ENCODE results near the gene GCAT. TPM values are rescaled to one million over a fixed set of nuclear protein-coding genes. Genes with fewer than 3 reads are reported as not detected.

Gene GCAT
- total RNA-seq, 2 experiments from 2014 or later: 9.8 to 10.1 TPM

DNA sequence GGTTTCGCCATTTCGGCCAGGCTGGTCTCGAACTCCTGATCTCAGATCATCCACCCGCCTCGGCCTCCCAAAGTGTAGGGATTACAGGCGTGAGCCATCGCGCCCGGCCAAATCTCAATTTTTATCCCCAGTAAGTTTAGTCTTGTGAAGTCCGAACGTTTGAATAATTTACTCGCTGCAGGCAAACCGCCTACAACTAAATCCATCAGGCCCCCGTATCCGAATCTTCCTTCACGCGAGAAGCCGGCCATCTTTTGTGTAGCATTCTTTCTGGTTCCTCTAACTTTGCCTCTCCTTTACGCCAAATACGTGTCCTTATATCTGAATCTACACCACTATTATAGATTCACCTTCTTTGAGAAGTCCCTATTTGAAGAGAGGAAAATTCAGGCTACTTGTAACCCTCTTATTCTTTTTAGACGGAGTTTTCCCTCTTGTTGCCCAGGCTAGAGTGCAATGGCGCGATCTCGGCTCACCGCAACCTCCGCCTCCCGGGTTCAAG, 40.9 kb downstream of the GCAT start:
- peaks cover 16% of the 10 kb centered on the region for H3K36me3 Mint-ChIP-seq
- POLR2A ChIA-PET: interaction anchor here (1.1 kb wide), 1 partner anchor 24 kb away, joined by 3 read pairs; no protein-coding TSS in a partner anchor
- H3K9me3 Mint-ChIP-seq: no peaks in the 10 kb centered on the region
- H3K4me1 Mint-ChIP-seq: peaks cover 26% of the 10 kb centered on the region
- ATAC-seq (ENCODE audit: low read depth) (no peak), DNase-seq (no peak)
- peak overlapping the region; percentile 95 for H3K27ac Mint-ChIP-seq
- H3K4me3 Mint-ChIP-seq: peak overlapping the region; percentile 93
- H3K27me3 Mint-ChIP-seq: no peaks in the 10 kb centered on the region

DNA sequence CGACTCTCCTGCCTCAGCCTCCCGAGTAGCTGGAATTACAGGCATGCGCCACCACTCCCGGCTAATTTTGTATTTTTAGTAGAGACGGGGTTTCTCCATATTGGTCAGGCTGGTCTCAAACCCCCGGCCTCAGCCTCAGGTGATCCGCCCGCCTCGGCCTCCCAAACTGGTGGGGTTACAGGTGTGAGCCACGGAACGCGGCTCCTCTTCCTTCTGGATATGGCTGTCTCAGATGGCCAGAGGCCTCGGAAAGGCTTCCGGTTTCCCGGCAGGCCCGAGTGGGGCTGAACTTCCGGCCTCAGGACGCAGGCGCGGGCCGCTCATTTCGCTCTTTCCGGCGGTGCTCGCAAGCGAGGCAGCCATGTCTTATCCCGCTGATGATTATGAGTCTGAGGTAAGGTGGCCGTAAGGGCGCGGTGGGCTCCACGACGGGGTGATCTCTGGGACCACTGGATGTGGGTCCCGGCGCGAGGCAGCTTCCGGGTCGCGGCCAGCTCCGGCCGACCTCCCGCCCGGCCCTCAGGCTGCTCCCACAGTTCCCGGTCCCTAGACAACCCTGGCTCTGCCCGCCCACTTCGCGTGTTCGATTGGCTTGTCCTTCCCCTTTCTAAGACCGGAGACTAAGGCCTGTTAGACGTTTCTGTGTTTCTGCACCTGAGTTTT, 41.5 kb downstream of the GCAT start, which contains the start of gene EIF3L:
EIF3L (plus strand) TSS at position 331 of the 663 bp plus-strand sequence; CDS start at position 362, 31 bp downstream.
- Mint-ChIP-seq H3K27me3 (no peaks in the 10 kb centered on the region), H3K4me3 (peak within 1 kb of the TSS; percentile 93), H3K4me1 (peaks cover 30% of the 10 kb centered on the region), H3K27ac (peak within 1 kb of the TSS; percentile 95), H3K36me3 (peaks cover 21% of the 10 kb centered on the region), H3K9me3 (no peaks in the 10 kb centered on the region)
- POLR2A ChIA-PET: interaction anchor here (1.1 kb wide), 1 partner anchor 25 kb away, joined by 3 read pairs; no protein-coding TSS in a partner anchor
- ATAC-seq (ENCODE audit: low read depth): peak; percentile 73
- peak; percentile 88 for DNase-seq

DNA sequence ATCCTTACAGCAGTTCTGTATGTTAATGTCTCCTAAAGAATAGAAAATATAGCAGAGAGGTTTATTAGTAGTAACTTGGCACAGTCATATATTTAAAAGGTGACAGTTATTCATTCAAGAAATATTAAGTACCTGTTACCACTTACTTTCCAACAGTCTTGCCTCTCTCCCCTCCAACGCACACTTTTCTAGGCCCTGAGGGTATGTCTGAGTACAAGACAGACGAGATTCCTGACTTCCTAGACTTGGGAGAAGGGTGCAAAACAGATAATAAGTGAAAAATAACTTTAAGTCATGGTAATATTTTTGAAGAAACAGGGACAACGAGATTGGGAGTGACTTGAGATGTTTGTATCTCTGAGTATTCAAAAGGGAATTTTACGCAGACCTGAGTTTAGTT, 43.1 kb downstream of the GCAT start:
- POLR2A ChIA-PET: no interaction called here
- Mint-ChIP-seq H3K9me3 (no peaks in the 10 kb centered on the region), H3K4me3 (peak overlapping the region; percentile 93), H3K27ac (no peak overlapping the region), H3K36me3 (peaks cover 26% of the 10 kb centered on the region), H3K4me1 (peaks cover 30% of the 10 kb centered on the region), H3K27me3 (no peaks in the 10 kb centered on the region)
- ATAC-seq (ENCODE audit: low read depth) (no peak), DNase-seq (no peak)

- H3K4me3 Mint-ChIP-seq: no peak overlapping the region
- H3K27ac Mint-ChIP-seq: no peak overlapping the region
- H3K4me1 Mint-ChIP-seq: peaks cover 28% of the 10 kb centered on the region
Measured at GRCh38 chr22:37852418-37852817, 44.7 kb downstream of the GCAT start.

GRCh38 chr22:37854946-37855345, 47.2 kb downstream of the GCAT start:
- Mint-ChIP-seq H3K4me3 (no peak overlapping the region), H3K9me3 (no peaks in the 10 kb centered on the region), H3K4me1 (peaks cover 21% of the 10 kb centered on the region), H3K36me3 (peaks cover 29% of the 10 kb centered on the region), H3K27me3 (no peaks in the 10 kb centered on the region), H3K27ac (no peak overlapping the region)
- POLR2A ChIA-PET: interaction anchor here (0.7 kb wide), 1 partner anchor 27 kb away, joined by 3 read pairs; no protein-coding TSS in a partner anchor
- ATAC-seq (ENCODE audit: low read depth): no peak
- DNase-seq: no peak

More at GRCh38 chr22:37852418-37852817, 44.7 kb downstream of the GCAT start:
- H3K9me3 Mint-ChIP-seq: no peaks in the 10 kb centered on the region
- peaks cover 31% of the 10 kb centered on the region for H3K36me3 Mint-ChIP-seq
- POLR2A ChIA-PET: interaction anchor here (1.0 to 1.2 kb wide), 3 partner anchors 8 to 188 kb away, joined by 3 to 6 read pairs (median 3); partner anchors contain the start of gene ANKRD54
- H3K27me3 Mint-ChIP-seq: no peaks in the 10 kb centered on the region
- ATAC-seq (ENCODE audit: low read depth): no peak
- no peak for DNase-seq

DNA sequence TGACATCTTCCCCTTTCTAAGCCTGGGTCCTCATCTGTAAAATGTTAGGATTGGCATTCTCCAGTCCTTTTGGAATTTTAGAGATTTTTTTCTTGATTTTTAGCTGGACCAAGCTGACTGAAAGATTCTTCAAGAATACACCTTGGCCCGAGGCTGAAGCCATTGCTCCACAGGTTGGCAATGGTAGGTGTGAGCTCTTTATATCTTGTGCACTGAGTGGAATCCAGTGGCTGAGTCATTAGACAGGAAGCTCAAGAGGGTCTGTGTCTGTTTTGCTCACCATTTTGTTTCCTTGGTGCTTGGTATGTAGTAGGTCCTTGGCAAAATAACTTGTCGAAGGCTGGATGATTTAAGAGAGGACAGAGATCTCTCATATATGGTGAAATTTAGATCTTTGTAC, 47.7 kb downstream of the GCAT start:
- Mint-ChIP-seq H3K27ac (no peak overlapping the region), H3K4me1 (peaks cover 19% of the 10 kb centered on the region), H3K4me3 (no peak overlapping the region), H3K36me3 (peaks cover 29% of the 10 kb centered on the region), H3K27me3 (no peaks in the 10 kb centered on the region), H3K9me3 (no peaks in the 10 kb centered on the region)
- no peak for DNase-seq
- no peak for ATAC-seq (ENCODE audit: low read depth)
- POLR2A ChIA-PET: no interaction called here

- Mint-ChIP-seq H3K27ac (no peak overlapping the region), H3K9me3 (no peaks in the 10 kb centered on the region), H3K4me1 (peaks cover 4% of the 10 kb centered on the region), H3K27me3 (no peaks in the 10 kb centered on the region), H3K36me3 (peaks cover 24% of the 10 kb centered on the region), H3K4me3 (no peak overlapping the region)
- ATAC-seq (ENCODE audit: low read depth): no peak
- no peak for DNase-seq
- POLR2A ChIA-PET: interaction anchor here (0.9 to 1.5 kb wide), 2 partner anchors 9 to 51 kb away, joined by 3 to 4 read pairs; no protein-coding TSS in a partner anchor
Measured at GRCh38 chr22:37860796-37861421, 53.2 kb downstream of the GCAT start.

- no peak overlapping the region for H3K4me3 Mint-ChIP-seq
- H3K4me1 Mint-ChIP-seq: peaks cover 4% of the 10 kb centered on the region
- H3K27me3 Mint-ChIP-seq: no peaks in the 10 kb centered on the region
- no peak for ATAC-seq (ENCODE audit: low read depth)
- no peaks in the 10 kb centered on the region for H3K9me3 Mint-ChIP-seq
- peaks cover 19% of the 10 kb centered on the region for H3K36me3 Mint-ChIP-seq
- POLR2A ChIA-PET: interaction anchor here (0.6 to 1.9 kb wide), 10 partner anchors 9 to 212 kb away, joined by 3 to 6 read pairs (median 3); partner anchors contain the start of gene ANKRD54
- no peak overlapping the region for H3K27ac Mint-ChIP-seq
- DNase-seq: no peak
Measured at GRCh38 chr22:37862570-37863325, 55.0 kb downstream of the GCAT start.

GRCh38 chr22:37865510-37865909, 57.8 kb downstream of the GCAT start:
- POLR2A ChIA-PET: no interaction called here

More at GRCh38 chr22:37865510-37865909, 57.8 kb downstream of the GCAT start:
- Mint-ChIP-seq H3K4me1 (peaks cover 2% of the 10 kb centered on the region), H3K27ac (no peak overlapping the region), H3K36me3 (peaks cover 22% of the 10 kb centered on the region), H3K27me3 (no peaks in the 10 kb centered on the region), H3K4me3 (no peak overlapping the region), H3K9me3 (no peaks in the 10 kb centered on the region)
- ATAC-seq (ENCODE audit: low read depth) (no peak), DNase-seq (no peak)

Small RNAs within 50 kb of the gene (microRNA-seq; reads per million reads assigned to microRNA genes)
- not detected for gene MIR659

Other genes starting within 250 kb of the GCAT start
- gene CDC42EP1, start 247.5 kb upstream of the GCAT start, total RNA-seq: under 1 TPM in 1 of 2 experiments, not detected in 1; 0.31 TPM
- not detected for gene LGALS2, start 227.8 kb upstream of the GCAT start, total RNA-seq
- 10 to 100 TPM; 75.3 to 79.5 TPM for gene GGA1, start 199.1 kb upstream of the GCAT start, total RNA-seq
- gene SH3BP1, start 168.3 kb upstream of the GCAT start, total RNA-seq: 100 to 1,000 TPM; 157 to 169 TPM
- gene PDXP, start 149.2 kb upstream of the GCAT start, total RNA-seq: 10 to 100 TPM; 16.4 to 16.6 TPM
- 1,000 to 10,000 TPM; 1,082 to 1,187 TPM for gene LGALS1, start 132.3 kb upstream of the GCAT start, total RNA-seq
- gene NOL12, start 121.6 kb upstream of the GCAT start, total RNA-seq: 10 to 100 TPM; 42.8 to 50.4 TPM
- 10 to 100 TPM; 41.4 to 44.4 TPM for gene TRIOBP, start 110.9 kb upstream of the GCAT start, total RNA-seq
- gene GALR3, start 15.4 kb downstream of the GCAT start, total RNA-seq: not detected
- 10 to 100 TPM; 22.2 to 23.3 TPM for gene ANKRD54, start 36.4 kb downstream of the GCAT start, total RNA-seq
- gene EIF3L, start 41.5 kb downstream of the GCAT start, total RNA-seq: 100 to 1,000 TPM; 328 to 368 TPM
- 10 to 100 TPM; 27.9 to 31.3 TPM for gene MICALL1, start 98.4 kb downstream of the GCAT start, total RNA-seq
- not detected for gene C22orf23, start 145.7 kb downstream of the GCAT start, total RNA-seq
- gene POLR2F, start 145.8 kb downstream of the GCAT start, total RNA-seq: 10 to 100 TPM; 60.2 to 61.4 TPM
- not detected for gene SOX10, start 176.6 kb downstream of the GCAT start, total RNA-seq
- 10 to 100 TPM; 21.4 to 21.8 TPM for gene PICK1, start 249.5 kb downstream of the GCAT start, total RNA-seq

Data from activated naive CD8-positive, alpha-beta T cell treated with anti-CD3 and anti-CD28 coated beads, Interleukin-2, amount 10 ng/mL, durations not matched to agents 7 days and 5 days (primary cell).